NOMO-1 treated with dmso at 0.1 percent for 144 hours (cell line): ENCODE measurements around the gene C1QTNF4.
A peak's percentile ranks its signal among the peaks of the same experiment; 100 is the strongest.
"Not testable (repeated sequence)": the region's sequence is repeated elsewhere in the genome, so short reads cannot be mapped to it uniquely, and the experiment has no call there.

ENCODE experiments used
- DNase-seq: peaks from one replicate; lab custom pipeline; 2025; ENCODE audit not compliant: unreplicated experiment; lab: John Stamatoyannopoulos, UW

Gene C1QTNF4

GRCh38 chr11:47569646-47570045, 24.6 kb downstream of the C1QTNF4 start:
- DNase-seq: no peak

DNA sequence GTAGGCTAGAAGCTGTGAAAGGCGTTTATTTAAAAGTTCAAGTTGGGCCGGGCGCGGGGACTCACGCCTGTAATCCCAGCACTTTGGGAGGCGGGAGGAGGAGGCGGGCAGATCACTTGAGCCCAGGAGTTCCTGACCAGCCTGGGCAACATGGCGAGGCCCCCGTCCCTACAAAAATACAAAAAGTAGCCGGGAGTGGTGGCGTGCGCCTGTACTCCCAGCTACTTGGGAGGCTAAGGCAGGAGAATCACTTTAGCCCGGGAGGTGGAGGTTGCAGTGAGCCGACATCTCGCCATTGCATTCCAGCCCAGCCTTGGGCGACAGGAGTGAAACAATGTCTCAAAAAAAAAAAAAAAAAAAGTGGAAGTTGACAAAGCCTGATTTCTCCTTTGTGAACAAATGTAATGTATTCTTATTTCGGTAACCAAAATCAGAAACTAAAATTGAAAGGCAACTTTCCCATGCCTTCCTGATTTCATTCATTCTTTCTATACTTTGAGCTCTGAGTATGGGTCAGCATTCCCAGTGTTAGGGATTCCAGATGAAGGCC, 28.0 kb downstream of the C1QTNF4 start:
- DNase-seq: no peak

DNA sequence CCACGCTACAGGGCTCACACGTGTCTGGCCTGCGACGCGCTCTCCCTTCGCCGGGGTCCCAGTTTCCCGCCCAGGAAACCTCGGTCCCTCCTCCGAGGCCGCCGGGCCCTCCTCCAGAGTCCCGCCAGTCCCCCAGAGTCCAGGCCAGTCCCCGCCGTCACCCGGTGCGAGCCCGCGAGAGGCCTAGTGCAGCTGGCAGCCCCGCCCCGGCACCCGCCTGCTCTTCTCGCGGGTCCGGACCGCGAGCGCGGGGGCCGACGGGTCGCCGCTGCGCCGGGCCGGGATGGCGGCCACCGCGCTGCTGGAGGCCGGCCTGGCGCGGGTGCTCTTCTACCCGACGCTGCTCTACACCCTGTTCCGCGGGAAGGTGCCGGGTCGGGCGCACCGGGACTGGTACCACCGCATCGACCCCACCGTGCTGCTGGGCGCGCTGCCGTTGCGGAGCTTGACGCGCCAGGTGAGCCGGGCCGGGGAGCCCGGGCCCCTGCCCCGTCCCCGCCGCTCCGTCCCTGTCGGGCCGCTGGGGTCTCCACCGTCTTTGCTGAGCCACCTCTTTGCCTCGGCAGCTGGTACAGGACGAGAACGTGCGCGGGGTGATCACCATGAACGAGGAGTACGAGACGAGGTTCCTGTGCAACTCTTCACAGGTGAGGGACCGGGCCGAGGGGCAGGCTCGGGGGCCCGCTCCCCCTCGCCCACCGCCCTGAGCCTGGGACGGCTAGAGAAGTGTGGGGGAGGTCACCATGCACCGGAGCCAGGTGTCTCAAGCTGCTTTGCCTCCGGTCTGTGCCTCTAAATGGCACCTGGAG, 28.7 kb downstream of the C1QTNF4 start, which contains the start of gene PTPMT1:
Gene PTPMT1, plus strand, starts transcription at position 260 of the 809 bp plus-strand sequence. Its CDS starts 24 bp downstream, at position 284.
- peak; percentile 68 for DNase-seq

- no peak for DNase-seq
These were observed 29.3 kb downstream of the C1QTNF4 start for GRCh38 chr11:47564933-47565339.

DNA sequence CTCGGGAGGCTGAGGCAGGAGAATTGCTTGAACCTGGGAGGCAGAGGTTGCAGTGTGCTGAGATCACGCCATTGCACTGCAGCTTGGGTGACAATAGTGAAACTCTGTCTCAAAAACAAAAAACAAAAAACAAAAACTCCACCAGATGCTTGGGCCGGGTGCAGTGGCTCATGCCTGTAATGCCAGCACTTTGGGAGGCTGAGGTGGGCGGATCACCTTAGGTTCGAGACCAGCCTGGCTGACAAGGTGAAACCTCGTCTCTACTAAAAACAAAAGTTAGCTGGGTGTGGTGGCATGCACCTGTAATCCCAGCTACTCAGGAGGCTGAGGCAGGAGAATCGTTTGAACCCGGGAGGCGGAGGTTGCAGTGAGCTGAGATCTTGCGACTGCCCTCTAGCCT, 29.8 kb downstream of the C1QTNF4 start:
- not testable (repeated sequence) for DNase-seq

DNA sequence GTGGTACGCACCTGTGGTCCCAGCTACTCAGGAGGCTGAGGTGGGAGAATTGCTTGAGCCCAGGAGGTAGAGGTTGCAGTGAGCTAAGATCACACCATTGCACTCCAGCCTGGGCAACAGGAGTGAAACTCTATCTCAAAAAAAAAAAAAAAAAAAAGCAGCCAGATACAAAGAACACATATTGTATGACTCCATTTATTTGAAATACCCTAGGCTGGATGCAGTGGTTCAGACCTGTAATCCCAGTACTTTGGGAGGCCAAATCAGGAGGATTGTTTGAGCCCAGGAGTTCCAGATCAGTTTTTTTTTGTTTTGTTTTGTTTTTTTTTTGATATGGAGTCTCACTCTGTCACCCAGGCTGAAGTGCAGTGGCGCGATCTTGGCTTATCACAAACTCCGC, 31.8 kb downstream of the C1QTNF4 start:
- not testable (repeated sequence) for DNase-seq

GRCh38 chr11:47560426-47560825, 33.8 kb downstream of the C1QTNF4 start:
- DNase-seq: no peak

- no peak for DNase-seq
These were observed 35.5 kb downstream of the C1QTNF4 start for GRCh38 chr11:47558695-47559094.

DNA sequence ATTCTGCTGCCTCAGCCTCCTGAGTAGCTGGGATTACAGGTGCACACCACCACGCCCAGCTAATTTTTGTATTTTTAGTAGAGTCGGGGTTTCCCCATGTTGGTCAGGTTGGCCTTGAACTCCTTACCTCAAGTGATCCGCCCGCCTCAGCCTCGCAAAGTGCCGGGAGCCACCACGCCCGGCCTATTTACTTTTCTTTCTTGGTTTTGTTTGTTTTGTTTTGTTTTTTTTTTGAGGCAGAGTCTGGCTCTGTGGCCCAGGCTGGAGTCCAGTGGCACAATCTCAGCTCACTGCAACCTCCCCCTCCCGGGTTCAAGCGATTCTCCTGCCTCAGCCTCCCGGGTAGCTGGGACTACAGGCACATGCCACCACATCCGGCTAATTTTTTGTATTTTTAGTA, 37.2 kb downstream of the C1QTNF4 start:
- DNase-seq: not testable (repeated sequence)

- no peak for DNase-seq
These were observed 40.8 kb downstream of the C1QTNF4 start for GRCh38 chr11:47553406-47553743.

DNA sequence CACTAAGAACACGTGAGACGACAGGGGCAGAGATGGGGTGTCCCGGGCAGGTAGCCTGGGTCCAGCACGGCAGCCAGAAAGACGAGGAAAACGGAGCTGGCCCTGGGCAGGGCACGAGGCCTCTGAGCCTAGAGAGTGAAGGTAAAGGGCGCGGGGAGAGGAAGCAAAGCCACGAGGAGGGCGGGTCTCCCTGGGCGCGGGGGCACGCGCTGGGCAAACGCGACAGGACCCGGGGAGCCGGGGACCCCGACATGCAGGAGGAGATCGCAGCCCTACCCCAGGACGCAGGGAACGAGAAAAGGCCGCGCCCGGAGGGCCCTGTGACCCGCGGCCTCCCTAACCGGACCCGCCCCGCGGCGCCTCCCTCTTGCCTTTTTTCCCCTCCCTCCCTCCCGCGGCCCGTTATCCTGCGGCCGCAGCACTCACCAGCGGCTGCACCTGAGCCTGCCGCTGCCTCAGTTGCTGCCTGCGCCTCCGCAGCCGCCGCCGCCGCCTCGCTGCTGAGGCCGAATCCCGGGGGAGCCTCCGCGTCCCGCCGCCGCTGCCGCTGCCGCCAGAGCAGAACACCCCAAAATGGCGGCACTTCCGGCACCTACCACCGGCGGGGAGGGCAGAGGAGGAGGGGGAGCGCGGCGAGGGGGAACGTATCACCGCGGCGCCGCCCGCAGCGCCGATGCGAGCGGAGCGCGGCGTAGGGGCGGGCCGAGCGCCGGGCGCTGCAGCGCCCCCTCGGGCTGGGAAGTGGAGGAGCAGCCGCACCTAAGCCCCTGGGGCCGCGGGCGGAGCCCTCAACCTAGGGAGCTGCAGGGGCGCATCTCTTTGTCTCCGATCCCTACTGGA, 41.4 kb downstream of the C1QTNF4 start, which contains the start of gene CELF1:
Gene CELF1, minus strand, starts transcription at position 567 of the 840 bp plus-strand sequence. CDS start 53,609 bp downstream, outside the sequence.
- peak; percentile 82 for DNase-seq

- DNase-seq: no peak
These were observed 42.1 kb downstream of the C1QTNF4 start for GRCh38 chr11:47552056-47552565.

GRCh38 chr11:47551086-47551485, 43.1 kb downstream of the C1QTNF4 start:
- no peak for DNase-seq

DNA sequence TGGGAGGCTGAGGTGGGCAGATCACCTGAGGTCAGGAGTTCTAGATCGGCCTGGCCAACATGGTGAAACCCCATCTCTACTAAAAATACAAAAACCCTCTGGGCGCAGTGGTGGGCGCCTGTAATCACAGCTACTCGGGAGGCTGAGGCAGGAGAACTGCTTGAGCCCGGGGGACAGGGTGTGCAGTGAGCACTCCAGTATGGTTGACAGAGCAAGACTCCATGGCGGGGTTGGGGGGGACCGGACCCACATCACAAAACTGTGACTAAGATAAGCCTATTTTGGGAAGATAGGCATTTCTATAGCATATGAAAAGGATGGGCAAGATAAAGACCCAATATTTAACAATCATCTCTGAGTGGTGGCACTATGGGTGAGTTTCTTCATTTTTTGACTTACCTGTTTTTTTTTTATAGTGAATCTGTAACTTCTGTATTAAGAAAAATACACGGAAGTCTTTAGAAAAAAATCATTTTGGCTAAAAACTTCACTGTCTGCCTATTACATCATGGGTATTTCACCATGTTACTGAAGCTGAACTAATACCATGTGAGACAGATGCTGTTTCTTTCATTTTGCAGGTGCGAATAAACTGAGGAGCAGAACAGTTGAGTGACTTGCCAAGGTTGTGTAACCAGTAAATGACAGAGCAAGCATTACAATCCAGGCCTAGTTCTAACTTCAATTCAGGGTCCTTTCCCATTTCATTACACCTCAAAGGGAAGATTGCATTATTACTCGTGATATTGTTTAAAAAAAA, 43.7 kb downstream of the C1QTNF4 start:
- no peak for DNase-seq

DNA sequence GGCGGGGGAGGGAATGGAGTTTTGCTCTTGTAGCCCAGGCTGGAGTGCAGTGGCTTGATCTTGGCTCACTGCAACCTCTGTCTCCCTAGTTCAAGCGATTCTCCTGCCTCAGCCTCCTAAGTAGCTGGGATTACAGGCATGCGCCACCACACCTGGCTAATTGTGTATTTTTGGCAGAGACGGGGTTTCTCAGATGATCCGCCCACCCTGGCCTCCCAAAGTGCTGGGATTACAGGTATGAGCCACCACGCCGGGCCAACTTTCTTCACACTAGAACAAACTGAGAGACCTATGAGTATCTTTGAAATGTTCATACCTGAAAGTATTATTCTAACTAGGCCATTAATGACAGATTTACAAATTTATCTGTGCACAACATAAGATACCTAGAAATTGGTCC, 47.9 kb downstream of the C1QTNF4 start:
- DNase-seq: not testable (repeated sequence)

DNA sequence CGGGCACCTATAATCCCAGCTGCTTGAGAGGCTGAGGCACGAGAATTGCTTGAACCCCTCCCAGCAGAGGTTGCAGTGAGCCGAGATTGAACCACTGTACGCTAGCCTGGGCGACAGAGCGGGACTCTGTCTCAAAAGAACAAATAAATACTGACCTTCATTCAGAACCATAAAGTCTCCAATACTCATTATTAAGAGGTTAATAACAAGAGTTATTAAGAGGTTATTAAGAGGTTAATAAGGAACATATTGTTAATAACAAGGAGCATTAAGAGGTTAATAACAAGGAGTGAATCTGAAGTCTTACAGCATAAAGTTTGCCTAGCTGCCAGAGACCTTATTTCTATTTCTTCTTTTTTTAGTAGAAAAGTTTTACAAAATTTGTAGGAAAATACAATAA, 48.9 kb downstream of the C1QTNF4 start:
- DNase-seq: no peak

DNA sequence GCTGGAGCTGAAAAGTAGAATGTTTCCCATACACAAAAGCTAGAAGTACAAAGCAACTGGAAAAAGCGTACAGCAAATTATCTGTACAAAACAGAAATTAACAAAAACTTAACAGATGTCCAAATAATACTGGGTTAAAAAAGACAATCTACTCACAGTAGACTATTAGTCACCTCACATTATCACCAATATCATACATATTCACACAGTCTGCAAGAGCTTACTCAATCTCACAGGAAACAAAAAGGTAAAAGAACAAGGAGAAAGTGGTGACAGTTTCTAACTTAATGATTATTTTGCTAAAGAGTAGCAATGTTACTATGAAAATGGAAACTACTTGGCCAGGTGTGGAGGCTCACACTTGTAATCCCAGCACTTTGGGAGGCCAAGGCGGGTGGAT, 53.1 kb downstream of the C1QTNF4 start:
- no peak for DNase-seq

DNA sequence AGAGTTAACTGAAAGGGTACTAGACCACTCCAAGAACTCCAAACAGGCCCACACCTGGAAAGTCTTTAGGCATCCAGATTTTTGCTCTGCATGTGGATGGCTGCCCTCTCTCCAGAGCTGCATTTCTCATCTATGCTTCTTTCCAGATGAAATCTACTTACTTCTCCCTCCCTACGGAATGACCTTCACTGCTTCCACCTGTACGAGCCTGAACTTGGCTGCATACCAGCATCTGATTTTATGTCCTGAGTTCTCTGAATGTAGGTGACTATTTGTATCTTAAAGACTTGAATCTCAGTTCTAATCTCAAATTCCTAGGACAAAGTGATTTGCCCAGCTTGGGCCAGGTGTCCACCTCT, 54.6 kb downstream of the C1QTNF4 start:
- DNase-seq: no peak
